Cardiac muscle cell (in vitro differentiated cells and primary cell): ENCODE results near the gene KCNK18. TPM values are rescaled to one million over a fixed set of nuclear protein-coding genes. Genes with fewer than 3 reads are reported as not detected.

Experiments
- DNase-seq, 2 donors: peaks; one replicate each; pipeline versions ENCODE4 v3.0.0 to v3.0.0-alpha.2; 2010 to 2017; ENCODE audit warnings: low read depth in 1 of 2, low spot score in 1 of 2
- H3K27ac ChIP-seq: fragments of 200-600 bp; sonication (generic); 2 replicates; pipeline ENCODE4 v1.5.1; 2016
- H3K27me3 ChIP-seq: fragments of 200-600 bp; sonication (generic); 2 replicates; pipeline ENCODE4 v1.6.0; 2016; ENCODE audit warnings: control low read depth
- H3K36me3 ChIP-seq: fragments of 200-600 bp; sonication (generic); 2 replicates; pipeline ENCODE4 v1.5.1; 2016; ENCODE audit warnings: control low read depth
- H3K4me1 ChIP-seq: fragments of 200-600 bp; sonication (generic); 2 replicates; pipeline ENCODE4 v1.8.1; 2017; ENCODE audit warnings: low read depth, mild to moderate bottlenecking, mixed run types
- H3K4me3 ChIP-seq: fragments of 200-600 bp; sonication (generic); 2 replicates; pipeline ENCODE4 v1.5.1; 2016; ENCODE audit warnings: mild to moderate bottlenecking
- H3K9me3 ChIP-seq: fragments of 200-600 bp; sonication (generic); 2 replicates; pipeline ENCODE4 v1.5.1; 2017; ENCODE audit warnings: low read depth, mild to moderate bottlenecking, control low read depth
- polyA plus RNA-seq: library from polyadenylated mRNA; unstranded; fragments of >200 nt; fragmentation: Nextera tagmentation; extraction: Ambion mirVana; gene quantifications from 2 replicates; pipeline ENCODE4 v1.2.1, GENCODE V29; 2016
- total RNA-seq: library from RNA; depleted of rRNA; stranded (reverse); fragments of >200 nt; gene quantifications from 2 replicates; pipeline ENCODE4 v1.2.3, GENCODE V29; 2016
- TF ChIP-seq, protein P1 (sequence below): IDR thresholded peaks from 2 replicates; pipeline ENCODE4 v1.5.1; 2012; ENCODE audit warnings: low read depth, mild to moderate bottlenecking, low read length

KCNK18 gene
- total and polyA plus RNA-seq, 2 experiments from 2014 or later = not detected

GRCh38 chr10:117204316-117204715 is 7.0 kb downstream of the KCNK18 start:
- Histone ChIP-seq H3K4me3 (no peak overlapping the region), H3K36me3 (no peaks in the 10 kb centered on the region), H3K27ac (no peak overlapping the region), H3K27me3 (no peaks in the 10 kb centered on the region), H3K9me3 (no peaks in the 10 kb centered on the region), H3K4me1 (no peaks in the 10 kb centered on the region)
- no peak for DNase-seq
- TF ChIP-seq, protein P1, sequence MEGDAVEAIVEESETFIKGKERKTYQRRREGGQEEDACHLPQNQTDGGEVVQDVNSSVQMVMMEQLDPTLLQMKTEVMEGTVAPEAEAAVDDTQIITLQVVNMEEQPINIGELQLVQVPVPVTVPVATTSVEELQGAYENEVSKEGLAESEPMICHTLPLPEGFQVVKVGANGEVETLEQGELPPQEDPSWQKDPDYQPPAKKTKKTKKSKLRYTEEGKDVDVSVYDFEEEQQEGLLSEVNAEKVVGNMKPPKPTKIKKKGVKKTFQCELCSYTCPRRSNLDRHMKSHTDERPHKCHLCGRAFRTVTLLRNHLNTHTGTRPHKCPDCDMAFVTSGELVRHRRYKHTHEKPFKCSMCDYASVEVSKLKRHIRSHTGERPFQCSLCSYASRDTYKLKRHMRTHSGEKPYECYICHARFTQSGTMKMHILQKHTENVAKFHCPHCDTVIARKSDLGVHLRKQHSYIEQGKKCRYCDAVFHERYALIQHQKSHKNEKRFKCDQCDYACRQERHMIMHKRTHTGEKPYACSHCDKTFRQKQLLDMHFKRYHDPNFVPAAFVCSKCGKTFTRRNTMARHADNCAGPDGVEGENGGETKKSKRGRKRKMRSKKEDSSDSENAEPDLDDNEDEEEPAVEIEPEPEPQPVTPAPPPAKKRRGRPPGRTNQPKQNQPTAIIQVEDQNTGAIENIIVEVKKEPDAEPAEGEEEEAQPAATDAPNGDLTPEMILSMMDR = no peak

GRCh38 chr10:117212176-117212575 is 14.9 kb downstream of the KCNK18 start:
- no peaks in the 10 kb centered on the region for H3K4me1 ChIP-seq
- no peaks in the 10 kb centered on the region for H3K9me3 ChIP-seq
- DNase-seq = no peak
- TF ChIP-seq, protein P1 = no peak
- no peaks in the 10 kb centered on the region for H3K36me3 ChIP-seq
- no peak overlapping the region for H3K27ac ChIP-seq
- H3K4me3 ChIP-seq = no peak overlapping the region
- peaks cover 41% of the 10 kb centered on the region for H3K27me3 ChIP-seq

DNA sequence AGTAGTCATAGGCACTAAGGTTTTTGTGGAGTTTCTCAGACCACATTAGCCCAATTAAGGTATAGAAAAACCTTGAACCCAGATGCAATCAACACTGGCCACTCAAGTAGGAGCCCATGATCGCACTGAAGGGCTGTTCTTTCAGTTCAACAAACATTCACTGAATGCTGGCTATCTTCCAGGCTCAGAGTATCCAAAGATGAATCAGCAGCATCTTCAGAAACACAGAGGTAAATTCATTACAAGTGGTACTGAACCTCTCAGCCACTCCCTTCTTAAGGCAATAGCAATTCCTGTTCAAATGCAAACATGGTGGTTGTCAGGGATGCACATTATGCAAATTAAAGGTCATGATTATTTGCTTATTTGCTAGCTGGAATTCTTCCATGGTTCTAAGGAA is 17.1 kb downstream of the KCNK18 start:
- Histone ChIP-seq H3K27me3 (peaks cover 60% of the 10 kb centered on the region), H3K4me3 (no peak overlapping the region), H3K4me1 (no peaks in the 10 kb centered on the region), H3K36me3 (no peaks in the 10 kb centered on the region), H3K9me3 (no peaks in the 10 kb centered on the region), H3K27ac (no peak overlapping the region)
- TF ChIP-seq, protein P1 = no peak
- no peak for DNase-seq

GRCh38 chr10:117215079-117215478 is 17.8 kb downstream of the KCNK18 start:
- Histone ChIP-seq H3K27me3 (peaks cover 57% of the 10 kb centered on the region), H3K36me3 (no peaks in the 10 kb centered on the region), H3K4me3 (no peak overlapping the region), H3K9me3 (no peaks in the 10 kb centered on the region), H3K27ac (no peak overlapping the region), H3K4me1 (no peaks in the 10 kb centered on the region)
- TF ChIP-seq, protein P1 = no peak
- no peak for DNase-seq

DNA sequence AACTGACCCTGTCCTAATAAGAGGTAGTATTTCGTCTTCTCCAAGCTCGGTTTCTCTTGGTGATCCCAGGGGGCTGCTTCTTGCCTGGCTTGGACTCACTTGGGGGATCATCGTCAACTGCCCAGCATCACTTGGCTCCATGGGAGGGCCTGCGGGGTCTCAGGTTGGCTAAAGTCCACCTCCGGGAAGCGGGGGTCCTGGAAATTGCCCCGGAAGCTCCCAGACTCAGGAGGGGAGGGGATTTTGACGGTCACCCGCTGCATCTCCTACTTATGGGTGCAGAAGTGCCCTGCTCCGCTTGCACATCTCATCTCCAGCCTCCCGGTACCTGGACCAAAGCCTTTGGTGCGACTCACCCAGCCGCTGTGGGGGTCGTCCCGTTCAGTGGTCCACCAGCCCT is 18.7 kb downstream of the KCNK18 start:
- H3K9me3 ChIP-seq = no peaks in the 10 kb centered on the region
- H3K27me3 ChIP-seq = peaks cover 59% of the 10 kb centered on the region
- H3K4me3 ChIP-seq = no peak overlapping the region
- DNase-seq = no peak
- TF ChIP-seq, protein P1 = no peak
- H3K27ac ChIP-seq = no peak overlapping the region
- H3K4me1 ChIP-seq = no peaks in the 10 kb centered on the region
- H3K36me3 ChIP-seq = no peaks in the 10 kb centered on the region
